HS-27A (cell line): ENCODE data around the gene SH3BGRL3.
"Not testable (repeated sequence)": the region's sequence is repeated elsewhere in the genome, so short reads cannot be mapped to it uniquely, and the experiment has no call there.

Experiments
- DNase-seq: peaks from one replicate; pipeline ENCODE4 v3.0.0-alpha.2; 2012; ENCODE audit warnings: low read depth, missing footprints

Gene SH3BGRL3

DNA sequence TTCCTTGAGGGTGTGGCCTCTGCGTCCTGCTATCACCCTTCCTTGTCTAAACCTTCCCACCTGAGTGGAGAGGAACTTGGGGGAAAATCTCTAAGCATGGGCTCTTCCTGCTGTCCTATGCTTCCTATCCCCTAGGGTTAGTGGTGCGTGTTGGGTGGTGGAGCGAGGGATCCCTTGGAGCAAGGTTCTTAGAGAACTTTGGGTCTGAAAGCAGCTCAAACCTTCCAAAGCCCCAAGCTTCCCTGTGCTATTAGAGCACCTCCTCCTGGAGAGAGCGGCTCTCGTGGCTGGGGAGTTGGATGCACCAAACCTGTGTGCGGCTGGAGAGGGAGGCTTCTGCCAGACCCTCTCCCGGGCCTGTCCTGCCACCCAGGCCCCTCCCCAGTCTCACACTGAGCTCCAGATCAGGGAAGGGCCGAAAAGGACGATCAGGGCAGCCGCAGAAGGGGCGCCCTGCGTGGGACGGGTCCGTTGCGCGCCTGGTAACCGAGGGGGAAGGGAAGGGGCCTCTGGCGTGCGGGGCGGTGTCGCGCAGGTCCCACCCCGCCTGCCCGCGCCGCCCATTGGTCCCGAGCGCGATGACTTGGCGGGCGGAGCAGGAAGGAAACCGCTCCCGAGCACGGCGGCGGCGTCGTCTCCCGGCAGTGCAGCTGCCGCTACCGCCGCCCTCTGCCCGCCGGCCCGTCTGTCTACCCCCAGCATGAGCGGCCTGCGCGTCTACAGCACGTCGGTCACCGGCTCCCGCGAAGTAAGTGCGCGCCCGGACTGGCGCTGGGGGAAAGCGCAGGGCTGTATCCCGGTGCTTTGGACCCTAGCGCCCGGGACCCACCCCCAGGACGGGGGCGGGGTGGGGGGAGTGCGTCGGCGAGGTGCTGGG lies at the start of gene SH3BGRL3:
Gene SH3BGRL3 (plus strand): TSS at position 631 of the 877 bp plus-strand sequence. CDS start 70 bp downstream, at position 701.
- DNase-seq, result peak; percentile 70

GRCh38 chr1:26230682-26231081 lies 49.2 kb upstream of the SH3BGRL3 start:
- not testable (repeated sequence) for DNase-seq

- DNase-seq, result peak; percentile 92
These were observed 45.8 kb upstream of the SH3BGRL3 start, which contains the start of gene CEP85 for GRCh38 chr1:26233903-26234643. Gene CEP85 (plus strand): TSS chr1:26234200. CDS start chr1:26239784, 5,584 bp downstream.

DNA sequence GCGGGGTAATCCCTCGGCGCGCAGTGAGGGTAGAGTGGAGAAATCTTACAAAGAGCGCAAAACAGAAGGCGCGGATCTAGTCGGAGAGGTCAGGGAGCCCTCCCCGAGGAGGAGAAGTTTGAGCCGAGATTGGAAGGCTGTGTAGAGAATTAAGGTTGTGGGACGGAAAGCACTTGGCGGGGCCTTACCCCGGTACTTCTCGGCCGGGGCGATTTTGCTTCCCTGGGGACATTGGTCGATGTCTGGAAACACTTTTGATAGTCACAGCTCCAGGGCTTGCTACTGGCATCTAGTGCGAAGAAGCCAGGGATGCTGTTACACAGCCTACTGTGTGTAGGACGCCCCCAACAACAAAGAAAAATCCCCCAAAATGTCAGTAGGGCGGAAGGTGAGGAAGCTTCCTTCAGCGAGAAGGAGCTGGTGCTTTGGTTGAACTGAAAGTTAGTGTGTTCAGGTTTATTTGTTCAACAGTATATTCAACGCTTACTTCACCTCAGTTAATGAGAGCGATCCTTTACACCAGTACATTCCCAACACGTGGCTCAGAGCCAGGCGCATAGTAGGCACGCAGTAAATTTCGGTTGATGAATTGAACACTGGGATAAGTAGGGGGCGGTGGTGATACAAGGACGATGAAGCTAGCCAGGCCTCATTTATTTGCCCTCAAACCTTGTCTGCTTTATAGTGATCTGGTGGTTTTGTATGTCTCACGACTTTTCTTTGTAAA lies 45.1 kb upstream of the SH3BGRL3 start:
- DNase-seq, result peak; percentile 24

DNA sequence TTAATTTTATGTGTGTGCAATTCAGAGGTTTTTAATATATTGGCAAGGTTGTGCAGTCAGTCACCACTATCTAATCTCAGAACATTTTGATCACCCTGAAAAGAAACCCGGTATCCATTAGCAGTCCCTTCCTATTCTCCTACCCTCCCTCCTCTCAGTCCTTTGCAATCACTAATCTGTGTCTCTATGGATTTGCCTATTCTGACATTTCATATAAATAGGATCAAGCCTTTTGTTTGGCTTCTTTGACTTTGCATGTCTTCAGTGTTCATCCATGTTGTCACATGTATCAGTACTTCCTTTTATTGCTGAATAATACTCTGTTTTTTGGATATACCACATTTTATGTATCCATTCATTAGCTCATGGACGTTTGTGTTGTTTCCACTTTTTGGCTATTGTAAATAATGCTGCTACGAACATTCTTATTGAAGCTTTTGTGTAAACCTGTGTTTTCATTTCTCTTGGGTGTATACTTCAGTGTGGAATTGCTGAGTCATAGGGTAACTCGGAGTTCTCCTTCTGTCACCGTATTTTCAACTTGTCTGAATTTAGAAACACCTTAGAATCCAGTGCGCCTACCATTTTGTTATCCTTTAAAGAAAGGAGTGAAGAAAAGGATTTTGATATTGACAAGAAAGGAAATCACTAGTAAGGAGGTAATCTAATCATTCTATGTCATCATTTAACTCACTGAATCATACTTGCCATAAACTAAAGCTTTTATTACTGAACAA lies 42.5 kb upstream of the SH3BGRL3 start:
- DNase-seq, result no peak

DNA sequence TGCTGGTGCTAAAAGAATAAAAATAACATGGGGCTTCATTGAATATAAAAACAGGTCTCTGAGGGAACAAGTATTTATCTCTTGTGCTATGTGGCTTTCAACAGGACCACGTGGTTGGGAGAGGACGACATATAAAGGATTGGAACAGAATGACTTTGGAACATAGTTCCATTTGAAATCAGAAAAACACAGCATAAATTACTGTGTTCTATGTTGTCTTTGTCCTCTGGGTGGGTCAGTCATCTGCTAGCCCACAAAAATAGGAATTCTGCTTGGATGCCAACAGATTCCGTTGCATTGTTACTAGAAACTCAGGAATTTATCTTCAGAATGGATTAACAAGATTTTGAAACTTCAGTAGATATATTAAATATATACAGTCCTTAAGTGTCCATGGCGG lies 40.0 kb upstream of the SH3BGRL3 start:
- DNase-seq, result peak; percentile 20

DNA sequence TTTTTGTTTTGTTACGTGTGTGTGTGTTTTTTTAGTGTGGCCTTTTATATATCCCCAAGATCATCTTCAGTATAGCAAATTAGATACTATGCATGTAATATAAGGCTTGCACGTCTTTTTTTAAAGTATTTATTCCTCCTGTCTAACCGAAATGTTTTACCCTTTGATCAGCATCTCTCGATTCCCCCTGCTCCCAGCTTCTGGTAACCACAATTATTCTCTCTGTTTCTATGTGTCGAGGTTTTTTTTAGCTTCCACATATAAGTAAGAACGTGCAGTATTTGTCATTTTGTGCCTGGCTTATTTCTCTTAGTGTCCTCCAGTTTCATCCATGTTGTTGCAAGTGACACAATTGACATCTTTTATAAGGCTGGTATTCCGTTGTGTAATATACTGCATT lies 27.2 kb upstream of the SH3BGRL3 start:
- DNase-seq, result no peak

DNA sequence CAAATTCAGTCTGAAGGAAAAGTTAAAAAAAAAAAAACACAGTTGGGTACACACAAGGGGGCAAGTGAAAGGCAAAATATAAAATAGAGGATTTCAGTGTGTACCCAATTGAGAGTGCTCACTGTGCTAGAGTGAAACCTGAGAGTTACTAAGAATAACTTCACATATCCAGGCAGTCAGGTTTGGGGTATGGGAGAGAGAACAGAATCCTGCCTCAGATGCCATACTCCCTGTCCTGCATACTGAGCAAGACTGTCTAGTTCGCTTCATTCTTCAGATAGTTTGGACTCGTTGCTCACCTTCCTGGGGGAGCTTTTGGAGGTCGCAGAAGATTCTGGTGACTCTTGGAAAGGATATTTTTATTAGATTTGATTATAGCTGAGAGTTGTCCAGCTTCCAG lies 25.5 kb upstream of the SH3BGRL3 start:
- no peak for DNase-seq

DNA sequence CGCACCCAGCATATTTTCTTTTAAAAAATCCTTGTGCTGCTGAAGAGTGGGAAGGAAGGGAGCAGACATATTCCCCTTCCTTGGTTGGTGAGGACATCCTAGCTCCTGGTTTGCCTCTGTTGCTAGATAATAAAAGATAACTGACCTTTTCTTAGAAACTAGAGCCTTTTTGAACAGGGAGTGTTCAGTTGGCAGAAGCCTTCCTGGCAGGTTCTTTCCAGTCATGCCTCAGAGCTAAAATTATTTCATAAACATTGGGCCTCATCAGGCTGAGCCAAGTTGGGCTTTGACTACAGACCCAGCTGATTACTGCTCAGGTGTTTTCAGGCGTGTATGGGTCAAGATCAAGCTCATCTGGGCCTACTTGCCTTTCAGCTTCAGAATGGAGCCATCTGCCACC lies 22.7 kb upstream of the SH3BGRL3 start:
- DNase-seq, result no peak

DNA sequence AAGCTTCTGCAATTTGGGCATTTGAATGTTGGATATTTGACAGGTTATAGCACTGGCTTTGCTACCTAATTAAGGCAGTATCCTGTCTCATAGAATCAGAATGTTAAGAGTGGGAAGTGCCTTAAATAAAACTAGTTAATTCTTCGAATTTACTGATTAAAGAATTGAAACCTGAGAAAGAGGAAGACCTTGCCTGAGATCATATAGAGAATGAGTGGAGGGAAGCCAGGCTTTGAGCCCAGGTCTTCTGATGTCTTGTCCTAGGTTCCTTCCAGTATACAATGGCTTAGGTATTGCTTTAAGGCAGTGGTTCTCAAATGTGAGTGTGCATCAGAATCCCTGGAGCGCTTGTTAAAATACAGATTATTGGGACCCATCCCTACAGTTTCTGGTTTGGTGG lies 20.9 kb upstream of the SH3BGRL3 start:
- DNase-seq, result no peak

DNA sequence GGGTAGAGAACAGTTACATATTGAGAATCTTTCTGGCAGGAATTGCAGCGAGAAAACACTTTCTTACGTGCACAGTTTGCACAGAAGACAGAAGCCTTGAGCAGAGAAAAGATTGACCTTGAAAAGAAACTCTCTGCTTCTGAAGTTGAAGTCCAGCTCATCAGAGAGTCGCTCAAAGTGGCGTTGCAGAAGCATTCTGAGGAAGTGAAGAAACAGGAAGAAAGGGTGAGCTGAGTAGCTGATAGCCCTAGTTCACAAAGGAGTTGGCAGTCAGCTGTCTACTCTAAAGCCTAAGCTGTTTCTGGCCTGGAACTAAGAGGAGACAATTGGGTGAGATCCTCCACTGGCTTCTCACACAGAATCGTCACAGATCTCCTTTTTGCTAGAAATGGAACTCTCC lies 20.3 kb upstream of the SH3BGRL3 start:
- no peak for DNase-seq

DNA sequence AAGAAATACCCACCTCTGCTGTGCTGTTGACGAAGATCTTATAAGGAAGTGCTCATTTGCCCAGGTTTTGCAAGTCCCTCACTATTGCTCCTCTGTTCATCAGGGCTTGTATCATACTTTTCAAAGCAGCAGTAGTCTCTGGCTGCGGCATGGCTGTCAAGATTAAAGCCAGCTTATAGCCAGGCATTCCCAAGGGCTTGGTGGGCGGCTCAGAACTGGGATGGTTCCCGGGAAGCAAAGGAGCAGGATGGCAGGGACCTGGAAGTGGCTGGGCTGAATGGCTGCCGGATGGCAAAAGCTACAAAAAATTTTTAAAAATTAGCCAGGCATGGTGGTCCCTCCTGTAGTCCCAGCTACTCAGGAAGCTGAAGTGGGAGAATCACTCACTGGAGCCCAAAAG lies 16.7 kb upstream of the SH3BGRL3 start:
- DNase-seq, result no peak

GRCh38 chr1:26265405-26265804 lies 14.5 kb upstream of the SH3BGRL3 start:
- DNase-seq, result no peak

GRCh38 chr1:26268290-26269197 lies 11.3 kb upstream of the SH3BGRL3 start:
- no peak for DNase-seq

- no peak for DNase-seq
These were observed 10.7 kb upstream of the SH3BGRL3 start for GRCh38 chr1:26269198-26269550.

DNA sequence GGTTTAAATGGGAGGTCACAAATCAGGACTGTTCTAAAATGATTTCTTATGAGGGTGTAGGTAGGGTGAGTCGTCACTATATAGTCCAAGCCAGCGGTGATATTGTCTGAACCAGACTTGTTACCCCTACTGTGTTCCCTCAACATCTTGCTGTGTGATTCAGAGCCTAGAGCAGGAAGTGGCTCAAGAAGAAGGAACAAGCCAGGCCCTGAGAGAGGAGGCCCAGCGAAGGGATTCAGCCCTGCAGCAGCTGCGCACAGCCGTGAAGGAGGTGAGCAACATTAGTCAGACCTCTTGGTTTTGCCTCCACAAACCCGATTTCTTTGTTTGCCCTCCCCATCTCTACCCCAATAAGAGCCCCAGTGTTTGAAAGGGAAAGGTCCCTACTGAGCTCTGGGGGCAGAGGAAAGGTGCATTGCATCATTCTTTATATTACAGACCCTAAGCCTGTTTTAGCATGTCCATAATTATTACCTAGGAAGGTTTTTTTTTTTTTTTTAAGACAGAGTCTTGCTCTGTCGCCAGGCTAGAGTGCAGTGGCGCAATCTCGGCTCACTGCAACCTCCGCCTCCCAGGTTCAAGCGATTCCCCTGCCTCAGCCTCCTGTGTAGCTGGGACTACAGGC lies 5.0 kb upstream of the SH3BGRL3 start:
- DNase-seq, result no peak

GRCh38 chr1:26275580-26276431 lies 4.1 kb upstream of the SH3BGRL3 start:
- peak; percentile 90 for DNase-seq

DNA sequence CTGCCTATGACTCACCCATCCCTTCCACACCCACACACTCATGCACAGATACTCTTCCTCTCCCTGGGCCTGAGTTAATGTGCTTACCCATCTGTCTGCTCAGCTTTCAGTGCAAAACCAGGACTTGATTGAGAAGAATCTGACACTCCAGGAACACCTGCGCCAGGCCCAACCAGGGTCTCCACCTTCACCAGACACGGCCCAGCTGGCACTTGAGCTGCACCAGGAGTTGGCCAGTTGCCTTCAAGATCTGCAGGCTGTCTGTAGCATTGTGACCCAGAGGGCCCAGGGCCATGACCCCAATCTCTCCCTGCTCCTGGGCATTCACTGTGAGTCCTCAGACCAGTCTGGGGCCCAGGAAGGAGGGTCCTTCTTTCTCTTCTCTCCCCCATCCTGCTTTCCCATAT lies 3.5 kb upstream of the SH3BGRL3 start:
- DNase-seq, result no peak

GRCh38 chr1:26277261-26277661 lies 2.6 kb upstream of the SH3BGRL3 start:
- DNase-seq, result no peak
